Neural cell (in vitro differentiated cells): Measurements from ENCODE around the gene SMTNL2. TPM values are rescaled to one million over a fixed set of nuclear protein-coding genes. Genes with fewer than 3 reads are reported as not detected.

Experiments used
- H2AFZ ChIP-seq: fragments of 200-600, 300-800 bp; sonication (generic), shearing (Covaris generic); 2 replicates; pipeline ENCODE4 v1.6.0; 2014; ENCODE audit warnings: low read depth, mild to moderate bottlenecking, antibody characterized with exemption, low read length, moderate library complexity
- H3F3A ChIP-seq: fragments of 200-600 bp; shearing (Covaris generic); 2 replicates; pipeline ENCODE4 v1.6.1; 2016; ENCODE audit warnings: mild to moderate bottlenecking, moderate library complexity, mixed read lengths, antibody characterized with exemption, low read length; ENCODE audit not compliant: insufficient read depth, poor library complexity, severe bottlenecking
- H3K27ac ChIP-seq: fragments of 200-600, 300-800 bp; sonication (generic), shearing (Covaris generic); 2 replicates; pipeline ENCODE4 v1.5.1; 2014; ENCODE audit warnings: mild to moderate bottlenecking, low read length, moderate library complexity
- H3K27me3 ChIP-seq: fragments of 300-800, 200-600 bp; sonication (generic), shearing (Covaris generic); 2 replicates; pipeline ENCODE4 v1.6.0; 2014; ENCODE audit warnings: mild to moderate bottlenecking, low read depth, low read length, moderate library complexity; ENCODE audit not compliant: insufficient read depth
- H3K36me3 ChIP-seq: fragments of 300-800, 200-600 bp; sonication (generic), shearing (Covaris generic); 2 replicates; pipeline ENCODE4 v1.5.1; 2014; ENCODE audit warnings: mild to moderate bottlenecking, antibody characterized with exemption, low read length, moderate library complexity; ENCODE audit not compliant: insufficient read depth
- H3K4me2 ChIP-seq: fragments of 300-800, 200-600 bp; sonication (generic), shearing (Covaris generic); 2 replicates; pipeline ENCODE4 v1.6.0; 2014; ENCODE audit warnings: mild to moderate bottlenecking, low read length
- H3K4me3 ChIP-seq: fragments of 300-800, 200-600 bp; sonication (generic), shearing (Covaris generic); 2 replicates; pipeline ENCODE4 v1.5.1; 2014; ENCODE audit warnings: mild to moderate bottlenecking, low read length, moderate library complexity
- H3K79me2 ChIP-seq: fragments of 200-600 bp; shearing (Covaris generic); replicated peaks from 2 replicates; pipeline ENCODE4 v1.6.0; 2014; ENCODE audit warnings: mild to moderate bottlenecking, low read length, moderate library complexity; ENCODE audit not compliant: insufficient read depth
- H3K9ac ChIP-seq: fragments of 300-800, 200-600 bp; sonication (generic), shearing (Covaris generic); 2 replicates; pipeline ENCODE4 v1.6.1; 2016; ENCODE audit warnings: mild to moderate bottlenecking, low read length, mixed read lengths
- H3K9me2 ChIP-seq: fragments of 200-600 bp; shearing (Covaris generic); 2 replicates; pipeline ENCODE4 v1.6.1; 2016; ENCODE audit warnings: mild to moderate bottlenecking, low read length, mixed read lengths; ENCODE audit not compliant: insufficient read depth
- H3K9me3 ChIP-seq: fragments of 200-600, 300-800 bp; sonication (generic), shearing (Covaris generic); 2 replicates; pipeline ENCODE4 v1.6.1; 2016; ENCODE audit warnings: mild to moderate bottlenecking, mixed run types, low read length, moderate library complexity, mixed read lengths
- H4K20me1 ChIP-seq: fragments of 200-600 bp; shearing (Covaris generic); 2 replicates; pipeline ENCODE4 v1.6.1; 2016; ENCODE audit warnings: mild to moderate bottlenecking, mixed run types; ENCODE audit not compliant: insufficient read depth
- EP300 ChIP-seq: fragments of 450-650 bp; conservative IDR thresholded peaks from 2 replicates; pipeline ENCODE4 v1.6.1; 2014; ENCODE audit warnings: antibody characterized with exemption, mild to moderate bottlenecking, moderate library complexity; ENCODE audit not compliant: poor library complexity, severe bottlenecking
- EZH2 ChIP-seq: fragments of 200-600, 300-800 bp; shearing (Covaris generic), sonication (generic); IDR thresholded peaks from 2 replicates; pipeline ENCODE4 v1.6.1; 2014; ENCODE audit warnings: antibody characterized with exemption, low read length, borderline replicate concordance, mild to moderate bottlenecking; ENCODE audit not compliant: insufficient read depth, poor library complexity, severe bottlenecking
- MXI1 ChIP-seq: fragments of 450-650 bp; conservative IDR thresholded peaks from 2 replicates; pipeline ENCODE4 v1.6.1; 2014; ENCODE audit warnings: antibody characterized with exemption, mild to moderate bottlenecking; ENCODE audit not compliant: poor library complexity, severe bottlenecking
- POLR2AphosphoS5 ChIP-seq: IDR thresholded peaks from 2 replicates; pipeline ENCODE4 v1.6.1; 2012
- RAD21 ChIP-seq: fragments of 450-650 bp; conservative IDR thresholded peaks from 2 replicates; pipeline ENCODE4 v1.6.1; 2014; ENCODE audit warnings: antibody characterized with exemption, mild to moderate bottlenecking, moderate library complexity
- SMC3 ChIP-seq: fragments of 450-650 bp; conservative IDR thresholded peaks from 2 replicates; pipeline ENCODE4 v1.6.1; 2014; ENCODE audit warnings: antibody characterized with exemption, mild to moderate bottlenecking, moderate library complexity; ENCODE audit not compliant: poor library complexity
- TAF1 ChIP-seq: IDR thresholded peaks from 2 replicates; pipeline ENCODE4 v1.6.1; 2012; ENCODE audit warnings: low read depth
- polyA plus RNA-seq: library from polyadenylated mRNA; depleted of rRNA; stranded (reverse); fragments of >200 nt; gene quantifications from 2 replicates; pipeline ENCODE4 v1.2.3, GENCODE V29; 2014
- TF ChIP-seq, protein P1 (sequence below): IDR thresholded peaks from 2 replicates; pipeline ENCODE4 v1.6.1; 2012; ENCODE audit warnings: borderline replicate concordance
- TF ChIP-seq, protein P2 (sequence below): fragments of 450-650 bp; IDR thresholded peaks from 2 replicates; pipeline ENCODE4 v1.5.1; 2014; ENCODE audit warnings: antibody characterized with exemption, mild to moderate bottlenecking, moderate library complexity; ENCODE audit not compliant: poor library complexity, severe bottlenecking

The SMTNL2 gene
- polyA plus RNA-seq, 1 donor from 2014 or later, result 0.81 TPM

DNA sequence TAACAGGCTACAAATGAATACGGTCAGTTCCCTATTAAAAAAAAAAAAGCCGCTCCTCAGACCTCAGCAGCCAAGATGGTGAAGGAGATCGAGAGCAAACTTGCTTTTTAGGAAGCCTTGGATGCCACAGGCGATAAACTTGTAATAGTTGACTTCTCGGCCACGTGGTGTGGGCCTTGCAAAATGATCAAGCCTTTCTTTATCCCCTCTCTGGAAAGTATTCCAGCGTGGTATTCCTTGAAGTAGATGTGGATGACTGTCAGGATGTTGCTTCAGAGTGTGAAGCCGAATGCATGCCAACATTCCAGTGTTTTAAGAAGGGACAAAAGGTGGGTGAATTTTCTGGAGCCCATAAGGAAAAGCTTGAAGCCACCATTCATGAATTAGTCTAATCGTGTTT lies 12.2 kb upstream of the SMTNL2 start:
- no peaks in the 10 kb centered on the region for H3K79me2 ChIP-seq
- H3K4me2 ChIP-seq, result no peak overlapping the region
- H2AFZ ChIP-seq, result no peak overlapping the region
- H3K9me3 ChIP-seq, result no peaks in the 10 kb centered on the region
- H3K4me3 ChIP-seq, result no peak overlapping the region
- no peak overlapping the region for H3K9ac ChIP-seq
- TF ChIP-seq, protein P1, sequence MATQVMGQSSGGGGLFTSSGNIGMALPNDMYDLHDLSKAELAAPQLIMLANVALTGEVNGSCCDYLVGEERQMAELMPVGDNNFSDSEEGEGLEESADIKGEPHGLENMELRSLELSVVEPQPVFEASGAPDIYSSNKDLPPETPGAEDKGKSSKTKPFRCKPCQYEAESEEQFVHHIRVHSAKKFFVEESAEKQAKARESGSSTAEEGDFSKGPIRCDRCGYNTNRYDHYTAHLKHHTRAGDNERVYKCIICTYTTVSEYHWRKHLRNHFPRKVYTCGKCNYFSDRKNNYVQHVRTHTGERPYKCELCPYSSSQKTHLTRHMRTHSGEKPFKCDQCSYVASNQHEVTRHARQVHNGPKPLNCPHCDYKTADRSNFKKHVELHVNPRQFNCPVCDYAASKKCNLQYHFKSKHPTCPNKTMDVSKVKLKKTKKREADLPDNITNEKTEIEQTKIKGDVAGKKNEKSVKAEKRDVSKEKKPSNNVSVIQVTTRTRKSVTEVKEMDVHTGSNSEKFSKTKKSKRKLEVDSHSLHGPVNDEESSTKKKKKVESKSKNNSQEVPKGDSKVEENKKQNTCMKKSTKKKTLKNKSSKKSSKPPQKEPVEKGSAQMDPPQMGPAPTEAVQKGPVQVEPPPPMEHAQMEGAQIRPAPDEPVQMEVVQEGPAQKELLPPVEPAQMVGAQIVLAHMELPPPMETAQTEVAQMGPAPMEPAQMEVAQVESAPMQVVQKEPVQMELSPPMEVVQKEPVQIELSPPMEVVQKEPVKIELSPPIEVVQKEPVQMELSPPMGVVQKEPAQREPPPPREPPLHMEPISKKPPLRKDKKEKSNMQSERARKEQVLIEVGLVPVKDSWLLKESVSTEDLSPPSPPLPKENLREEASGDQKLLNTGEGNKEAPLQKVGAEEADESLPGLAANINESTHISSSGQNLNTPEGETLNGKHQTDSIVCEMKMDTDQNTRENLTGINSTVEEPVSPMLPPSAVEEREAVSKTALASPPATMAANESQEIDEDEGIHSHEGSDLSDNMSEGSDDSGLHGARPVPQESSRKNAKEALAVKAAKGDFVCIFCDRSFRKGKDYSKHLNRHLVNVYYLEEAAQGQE, result no peak
- TF ChIP-seq, protein P2, sequence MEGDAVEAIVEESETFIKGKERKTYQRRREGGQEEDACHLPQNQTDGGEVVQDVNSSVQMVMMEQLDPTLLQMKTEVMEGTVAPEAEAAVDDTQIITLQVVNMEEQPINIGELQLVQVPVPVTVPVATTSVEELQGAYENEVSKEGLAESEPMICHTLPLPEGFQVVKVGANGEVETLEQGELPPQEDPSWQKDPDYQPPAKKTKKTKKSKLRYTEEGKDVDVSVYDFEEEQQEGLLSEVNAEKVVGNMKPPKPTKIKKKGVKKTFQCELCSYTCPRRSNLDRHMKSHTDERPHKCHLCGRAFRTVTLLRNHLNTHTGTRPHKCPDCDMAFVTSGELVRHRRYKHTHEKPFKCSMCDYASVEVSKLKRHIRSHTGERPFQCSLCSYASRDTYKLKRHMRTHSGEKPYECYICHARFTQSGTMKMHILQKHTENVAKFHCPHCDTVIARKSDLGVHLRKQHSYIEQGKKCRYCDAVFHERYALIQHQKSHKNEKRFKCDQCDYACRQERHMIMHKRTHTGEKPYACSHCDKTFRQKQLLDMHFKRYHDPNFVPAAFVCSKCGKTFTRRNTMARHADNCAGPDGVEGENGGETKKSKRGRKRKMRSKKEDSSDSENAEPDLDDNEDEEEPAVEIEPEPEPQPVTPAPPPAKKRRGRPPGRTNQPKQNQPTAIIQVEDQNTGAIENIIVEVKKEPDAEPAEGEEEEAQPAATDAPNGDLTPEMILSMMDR, result no peak
- no peak for TF ChIP-seq RAD21
- no peak for TF ChIP-seq EZH2
- no peak for TF ChIP-seq EP300
- TF ChIP-seq SMC3, result no peak
- TF ChIP-seq TAF1, result no peak
- TF ChIP-seq POLR2AphosphoS5, result no peak
- no peak for TF ChIP-seq MXI1
- H3K9me2 ChIP-seq, result no peaks in the 10 kb centered on the region
- H3K27ac ChIP-seq, result no peak overlapping the region
- H4K20me1 ChIP-seq, result no peaks in the 10 kb centered on the region
- no peaks in the 10 kb centered on the region for H3K27me3 ChIP-seq
- no peaks in the 10 kb centered on the region for H3F3A ChIP-seq
- H3K36me3 ChIP-seq, result no peaks in the 10 kb centered on the region

DNA sequence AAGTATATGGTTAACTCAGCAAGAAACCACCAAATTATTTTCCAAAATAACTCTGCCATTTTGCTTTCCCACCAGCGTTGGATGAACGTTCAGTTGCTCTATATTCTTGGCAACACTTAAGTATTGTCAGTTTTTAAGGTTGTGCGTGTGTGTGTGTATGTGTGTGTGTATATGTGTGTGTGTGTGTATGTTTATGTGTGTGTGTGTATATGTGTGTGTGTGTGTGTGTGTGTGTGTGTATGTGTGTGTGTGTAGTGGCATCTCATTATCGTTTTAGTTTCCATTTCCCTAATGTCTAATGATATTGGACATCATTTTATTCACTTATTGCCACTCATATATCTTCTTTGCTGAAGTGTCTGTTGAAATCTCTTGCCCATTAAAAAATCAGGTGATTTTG lies 11.2 kb upstream of the SMTNL2 start:
- TF ChIP-seq EP300 (no peak), RAD21 (no peak), MXI1 (no peak), TAF1 (no peak), SMC3 (no peak), EZH2 (no peak), POLR2AphosphoS5 (no peak)
- TF ChIP-seq, protein P2, result no peak
- TF ChIP-seq, protein P1, result no peak
- no peak overlapping the region for H3K4me2 ChIP-seq
- H4K20me1 ChIP-seq, result no peaks in the 10 kb centered on the region
- H3K36me3 ChIP-seq, result no peaks in the 10 kb centered on the region
- H3K9ac ChIP-seq, result no peak overlapping the region
- no peak overlapping the region for H2AFZ ChIP-seq
- no peak overlapping the region for H3K27ac ChIP-seq
- no peaks in the 10 kb centered on the region for H3K27me3 ChIP-seq
- no peaks in the 10 kb centered on the region for H3K79me2 ChIP-seq
- no peaks in the 10 kb centered on the region for H3K9me3 ChIP-seq
- H3F3A ChIP-seq, result no peaks in the 10 kb centered on the region
- H3K4me3 ChIP-seq, result no peak overlapping the region
- H3K9me2 ChIP-seq, result no peaks in the 10 kb centered on the region
